Muscle of leg (tissue), 16 donors: ENCODE data around the gene ALDH1A2. TPM values are rescaled to one million over a fixed set of nuclear protein-coding genes. Genes with fewer than 3 reads are reported as not detected.
"Not testable (repeated sequence)": the region's sequence is repeated elsewhere in the genome, so short reads cannot be mapped to it uniquely, and the experiment has no call there.

Experiments used
- DNase-seq: peaks from one replicate; pipeline ENCODE4 v3.0.0; 2013
- H3K27ac ChIP-seq: one replicate; pipeline ENCODE4 v1.5.1; 2013; ENCODE audit warnings: mild to moderate bottlenecking, low read length, control low read depth
- H3K27me3 ChIP-seq: one replicate; pipeline ENCODE4 v1.6.1; 2013; ENCODE audit warnings: low read length; ENCODE audit not compliant: control insufficient read depth, insufficient read depth
- H3K36me3 ChIP-seq: one replicate; pipeline ENCODE4 v1.6.1; 2013; ENCODE audit warnings: low read length; ENCODE audit not compliant: control insufficient read depth, insufficient read depth
- H3K4me1 ChIP-seq: one replicate; pipeline ENCODE4 v1.6.1; 2013; ENCODE audit warnings: low read length; ENCODE audit not compliant: control insufficient read depth, insufficient read depth
- H3K4me3 ChIP-seq: one replicate; pipeline ENCODE4 v1.5.1; 2013; ENCODE audit warnings: low read length, control low read depth
- H3K9me3 ChIP-seq: replicated peaks from 2 replicates; pipeline ENCODE4 v1.6.1; 2013; ENCODE audit warnings: low read depth, low read length; ENCODE audit not compliant: control insufficient read depth
- WGBS: methylation state at CpG from one replicate; pipeline ENCODE4 v1.1.5; 2013; ENCODE audit warnings: missing lambda C conversion rate; ENCODE audit not compliant: insufficient coverage; 5-methylcytosine and 5-hydroxymethylcytosine counted together
- long read RNA-seq, 11 donors: transcript quantifications; one replicate each; lab custom pipeline, GENCODE V29; 2026
- polyA plus RNA-seq, 8 donors: library from polyadenylated mRNA; unstranded; fragments of 120-200 nt; gene quantifications; one replicate each; pipeline versions ENCODE4 v1.2.1 to v1.2.3, GENCODE V29; 2013; ENCODE audit warnings: inconsistent platforms in 1 of 8, low replicate concordance in 1 of 8; ENCODE audit not compliant: insufficient read length in 8 of 8, insufficient read depth in 1 of 8
- total RNA-seq: library from RNA; stranded (reverse); fragments of 120-200 nt; gene quantifications from one replicate; pipeline ENCODE4 v1.2.4, GENCODE V29; 2013

Gene ALDH1A2
- 24.7 TPM for total RNA-seq
- 10 to 100 TPM; 22.3 to 55.3 (median 36.2) TPM for polyA plus RNA-seq
- long read RNA-seq, donor 1, full-length matches to known transcripts = 5 of 5 reads
- long read RNA-seq, donor 1, partial matches to known transcripts = 0 of 5 reads
- long read RNA-seq, donor 1, other reads (novel, unspliced or antisense) = 0 of 5 reads
- long read RNA-seq, donor 2 = 0 reads
- long read RNA-seq, donor 3, full-length matches to known transcripts = 6 of 6 reads
- long read RNA-seq, donor 3, partial matches to known transcripts = 0 of 6 reads
- long read RNA-seq, donor 3, other reads (novel, unspliced or antisense) = 0 of 6 reads
- long read RNA-seq, donor 4, full-length matches to known transcripts = 9 of 9 reads
- long read RNA-seq, donor 4, partial matches to known transcripts = 0 of 9 reads
- long read RNA-seq, donor 4, other reads (novel, unspliced or antisense) = 0 of 9 reads
- long read RNA-seq, donor 5, full-length matches to known transcripts = 15 of 15 reads
- long read RNA-seq, donor 5, partial matches to known transcripts = 0 of 15 reads
- long read RNA-seq, donor 5, other reads (novel, unspliced or antisense) = 0 of 15 reads
- long read RNA-seq, donor 6, full-length matches to known transcripts = 9 of 9 reads
- long read RNA-seq, donor 6, partial matches to known transcripts = 0 of 9 reads
- long read RNA-seq, donor 6, other reads (novel, unspliced or antisense) = 0 of 9 reads
- long read RNA-seq, donor 7, full-length matches to known transcripts = 8 of 8 reads
- long read RNA-seq, donor 7, partial matches to known transcripts = 0 of 8 reads
- long read RNA-seq, donor 7, other reads (novel, unspliced or antisense) = 0 of 8 reads
- long read RNA-seq, donor 8, full-length matches to known transcripts = 3 of 3 reads
- long read RNA-seq, donor 8, partial matches to known transcripts = 0 of 3 reads
- long read RNA-seq, donor 8, other reads (novel, unspliced or antisense) = 0 of 3 reads
- long read RNA-seq, donor 9, full-length matches to known transcripts = 3 of 3 reads
- long read RNA-seq, donor 9, partial matches to known transcripts = 0 of 3 reads
- long read RNA-seq, donor 9, other reads (novel, unspliced or antisense) = 0 of 3 reads
- long read RNA-seq, donor 10, full-length matches to known transcripts = 12 of 12 reads
- long read RNA-seq, donor 10, partial matches to known transcripts = 0 of 12 reads
- long read RNA-seq, donor 10, other reads (novel, unspliced or antisense) = 0 of 12 reads
- long read RNA-seq, donor 11, full-length matches to known transcripts = 2 of 2 reads
- long read RNA-seq, donor 11, partial matches to known transcripts = 0 of 2 reads
- long read RNA-seq, donor 11, other reads (novel, unspliced or antisense) = 0 of 2 reads

DNA sequence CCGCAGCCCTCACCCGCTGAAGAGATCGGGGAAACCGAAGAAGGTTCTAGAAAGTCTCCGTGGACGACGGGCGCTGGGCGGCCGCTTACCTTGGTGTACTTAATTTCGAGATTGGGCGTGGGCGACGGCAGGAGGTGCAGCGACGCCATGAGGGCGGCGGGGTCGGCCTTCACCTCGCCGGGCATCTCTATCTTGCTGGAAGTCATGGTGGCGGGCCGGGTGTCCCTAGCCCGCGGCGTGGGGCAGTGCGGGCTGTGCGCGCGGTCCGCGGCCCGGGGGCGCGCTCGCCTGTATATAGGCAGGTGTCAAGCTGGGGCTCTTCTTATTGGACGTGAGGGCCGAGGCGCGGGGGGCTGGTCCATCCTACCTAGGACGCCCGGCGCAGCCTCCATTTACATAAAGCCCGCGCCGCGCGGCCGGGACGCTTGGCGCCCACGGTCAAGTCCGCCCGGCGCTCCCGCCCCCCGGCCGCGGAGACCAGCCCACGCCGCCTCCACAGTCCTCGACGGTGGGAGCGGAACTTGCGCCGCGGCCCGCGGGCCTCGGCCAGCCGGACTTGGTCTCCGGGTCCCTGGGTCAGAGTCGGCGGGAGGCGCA lies at the start of gene ALDH1A2:
Gene ALDH1A2 (minus strand): TSS at position 267 of the 597 bp plus-strand sequence. CDS start 61 bp downstream, at position 206.
- H3K9me3 ChIP-seq = no peaks in the 10 kb centered on the region
- under 1% methylated on average over 74 of the region's 75 CpGs for WGBS
- H3K27ac ChIP-seq = peak within 1 kb of the TSS; percentile 64
- peaks cover 14% of the 10 kb centered on the region for H3K4me1 ChIP-seq
- H3K27me3 ChIP-seq = peaks cover 40% of the 10 kb centered on the region
- H3K4me3 ChIP-seq = peak within 1 kb of the TSS; percentile 49
- no peaks in the 10 kb centered on the region for H3K36me3 ChIP-seq
- peak; percentile 78 for DNase-seq

DNA sequence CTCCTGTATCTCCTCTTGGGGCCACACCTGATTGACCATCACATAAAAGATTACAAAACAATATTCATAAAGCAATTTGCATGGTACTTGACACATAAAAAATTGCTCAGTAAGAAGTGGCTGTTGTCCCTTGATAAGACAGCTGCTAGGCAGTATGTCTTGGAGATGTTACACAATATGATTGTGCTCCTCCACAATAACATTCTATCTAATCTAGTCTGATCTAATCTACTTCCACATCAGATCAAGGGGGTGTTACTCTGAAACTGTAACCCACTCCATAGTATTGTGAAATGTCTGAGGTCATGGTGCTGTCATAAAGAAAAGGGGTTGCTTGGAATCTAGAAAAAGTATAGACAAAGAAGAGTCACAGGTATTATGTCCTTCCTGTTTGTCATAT lies 49.3 kb upstream of the ALDH1A2 start:
- H3K36me3 ChIP-seq = no peaks in the 10 kb centered on the region
- H3K27me3 ChIP-seq = no peaks in the 10 kb centered on the region
- no peak overlapping the region for H3K27ac ChIP-seq
- DNase-seq = no peak
- H3K4me3 ChIP-seq = no peak overlapping the region
- H3K4me1 ChIP-seq = no peaks in the 10 kb centered on the region
- H3K9me3 ChIP-seq = no peaks in the 10 kb centered on the region

DNA sequence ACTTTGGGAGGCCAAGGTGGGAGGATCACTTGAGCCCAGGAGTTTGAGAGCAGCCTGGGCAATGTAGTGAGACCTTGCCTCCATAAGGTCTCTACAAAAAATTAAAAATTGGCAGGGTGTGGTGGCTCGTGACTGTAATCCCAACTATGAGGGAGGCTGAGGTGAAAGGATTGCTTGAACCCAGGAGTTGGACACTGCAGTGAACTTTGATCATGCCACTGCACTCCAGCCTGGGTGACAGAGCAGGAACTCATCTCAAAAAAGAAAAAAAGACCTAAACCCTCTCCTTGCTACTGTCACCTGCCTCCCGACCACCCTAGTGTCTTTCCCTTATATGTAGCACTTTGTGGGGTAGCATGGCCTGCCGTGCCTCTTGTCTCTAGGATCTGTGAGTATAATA lies 48.9 kb upstream of the ALDH1A2 start:
- H3K9me3 ChIP-seq = no peaks in the 10 kb centered on the region
- no peak for DNase-seq
- no peaks in the 10 kb centered on the region for H3K27me3 ChIP-seq
- no peaks in the 10 kb centered on the region for H3K36me3 ChIP-seq
- no peak overlapping the region for H3K4me3 ChIP-seq
- 83% methylated on average over 1 of the region's 3 CpGs for WGBS
- no peaks in the 10 kb centered on the region for H3K4me1 ChIP-seq
- H3K27ac ChIP-seq = no peak overlapping the region

DNA sequence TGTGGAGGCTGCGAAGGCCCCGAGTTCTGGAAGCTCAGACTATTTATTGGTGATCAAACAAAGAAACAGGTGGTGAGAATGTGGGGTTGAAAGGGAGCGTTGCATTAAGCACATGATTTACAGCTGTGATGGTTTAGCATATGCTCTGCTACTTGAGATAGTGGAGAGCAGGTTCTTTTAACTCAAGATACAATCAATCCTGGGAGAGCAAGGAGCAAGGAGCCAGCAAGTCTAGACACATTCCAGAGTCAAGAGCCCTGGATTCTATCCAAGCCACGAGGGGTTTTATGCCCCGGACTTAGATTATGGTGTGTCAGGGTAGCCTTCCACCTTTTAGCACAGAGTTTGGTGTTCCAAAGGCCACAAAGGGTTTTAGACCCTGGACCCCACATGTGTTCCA lies 47.8 kb upstream of the ALDH1A2 start:
- H3K4me3 ChIP-seq, H3K27me3 ChIP-seq, DNase-seq, H3K27ac ChIP-seq, H3K36me3 ChIP-seq, H3K9me3 ChIP-seq, H3K4me1 ChIP-seq: not testable (repeated sequence)
- WGBS = no CpG with 5 or more reads among the region's 5 CpGs

DNA sequence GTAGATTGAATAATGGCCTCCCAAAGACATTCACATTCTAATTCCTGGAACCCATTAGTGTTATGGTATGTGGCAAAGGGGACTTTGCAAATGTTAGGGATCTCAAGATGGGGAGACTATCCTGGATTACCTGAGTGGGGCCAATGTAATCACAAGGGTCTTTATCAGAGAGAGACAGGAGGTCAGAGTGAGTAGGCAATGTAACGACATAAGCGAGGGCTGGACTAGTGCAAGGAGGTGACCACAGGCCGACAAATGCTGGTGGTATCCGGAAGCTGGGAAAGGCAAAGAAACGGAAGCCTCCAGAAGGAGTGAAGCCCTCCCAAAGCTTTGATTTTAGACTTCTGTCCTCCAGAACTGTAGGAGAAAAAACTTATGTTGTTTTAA lies 46.2 kb upstream of the ALDH1A2 start:
- Histone ChIP-seq H3K36me3 (no peaks in the 10 kb centered on the region), H3K4me1 (no peaks in the 10 kb centered on the region), H3K4me3 (no peak overlapping the region), H3K27ac (no peak overlapping the region), H3K27me3 (no peaks in the 10 kb centered on the region), H3K9me3 (no peaks in the 10 kb centered on the region)
- no peak for DNase-seq
- WGBS = 91% methylated on average over 5 of the region's 5 CpGs

DNA sequence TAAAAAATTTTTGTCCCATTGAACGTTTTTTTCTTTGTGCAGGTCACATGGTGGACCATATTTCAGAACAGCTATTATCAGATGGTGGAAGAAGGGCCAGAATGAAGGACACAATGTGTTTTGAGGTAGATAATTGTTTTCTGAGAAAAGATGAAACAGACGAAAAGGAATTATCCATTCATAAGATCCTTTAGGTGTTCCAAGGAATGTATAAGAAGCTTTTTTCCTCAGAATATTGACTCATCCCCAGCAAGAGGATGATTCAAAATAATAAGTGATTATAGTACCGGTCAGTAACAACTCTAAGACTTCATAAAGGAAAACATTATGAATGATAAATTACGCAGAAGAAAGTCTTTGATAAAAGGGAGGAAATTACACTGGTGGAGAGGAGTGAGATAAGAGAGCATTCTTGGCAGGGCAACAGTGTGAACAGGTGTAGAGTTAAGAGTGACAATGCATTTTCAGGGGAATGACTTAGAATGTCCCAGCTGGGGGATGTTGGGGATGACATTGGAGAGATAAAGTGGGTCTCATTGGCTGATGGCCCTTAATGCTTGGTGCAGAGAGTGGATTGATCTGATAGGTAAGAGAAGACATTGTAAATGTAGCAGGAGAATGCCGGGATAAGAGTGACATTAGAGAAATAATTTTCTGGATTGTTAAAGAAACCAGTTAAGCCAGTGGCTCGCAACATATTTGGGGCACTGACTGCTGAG lies 45.6 kb upstream of the ALDH1A2 start:
- Histone ChIP-seq H3K4me1 (no peaks in the 10 kb centered on the region), H3K27ac (no peak overlapping the region), H3K27me3 (no peaks in the 10 kb centered on the region), H3K36me3 (no peaks in the 10 kb centered on the region), H3K4me3 (no peak overlapping the region), H3K9me3 (no peaks in the 10 kb centered on the region)
- 86% methylated on average over 1 of the region's 6 CpGs for WGBS
- no peak for DNase-seq

DNA sequence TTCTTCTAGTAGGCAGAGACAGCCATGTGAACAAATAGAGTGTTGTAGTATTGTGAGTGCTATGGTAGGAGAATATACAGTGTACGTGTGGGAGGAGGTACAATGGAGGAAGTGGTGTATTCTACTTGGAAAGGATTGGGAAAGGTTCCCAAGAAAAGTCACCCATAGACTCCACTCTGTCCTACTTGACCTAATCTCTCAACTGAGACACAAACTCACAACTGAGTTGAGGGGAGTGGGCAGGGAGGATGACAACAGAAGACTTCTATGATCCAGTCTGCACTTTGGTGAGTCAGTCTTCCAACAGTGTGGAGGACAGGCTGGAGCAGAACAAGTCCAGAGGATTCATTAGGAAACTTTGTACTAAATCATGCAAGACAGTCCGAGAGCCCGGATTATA lies 43.9 kb upstream of the ALDH1A2 start:
- no peak overlapping the region for H3K27ac ChIP-seq
- H3K9me3 ChIP-seq = no peaks in the 10 kb centered on the region
- 91% methylated on average over 2 of the region's 3 CpGs for WGBS
- no peaks in the 10 kb centered on the region for H3K36me3 ChIP-seq
- H3K4me3 ChIP-seq = no peak overlapping the region
- H3K4me1 ChIP-seq = no peaks in the 10 kb centered on the region
- no peak for DNase-seq
- peaks cover 2% of the 10 kb centered on the region for H3K27me3 ChIP-seq

DNA sequence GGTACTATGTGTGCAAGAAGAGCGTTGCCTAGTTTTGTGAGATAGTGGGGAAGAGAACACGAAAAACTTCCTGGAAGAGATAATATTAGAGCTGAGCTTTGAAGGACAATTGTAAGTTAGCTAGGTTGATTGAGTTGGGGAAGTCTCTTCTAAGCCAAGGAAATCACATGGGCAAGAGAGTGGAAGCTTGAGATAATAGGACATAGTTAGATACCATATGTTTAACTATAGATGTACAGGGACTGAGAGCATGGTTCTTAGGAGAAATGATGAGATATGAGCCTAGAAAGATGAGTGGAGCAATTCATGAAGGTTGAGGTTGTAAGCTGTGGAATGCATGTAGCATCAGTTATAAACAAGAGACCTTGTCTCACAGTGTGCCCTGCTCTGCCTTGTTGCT lies 42.6 kb upstream of the ALDH1A2 start:
- 76% methylated on average over 2 of the region's 2 CpGs for WGBS
- DNase-seq = no peak
- peaks cover 2% of the 10 kb centered on the region for H3K27me3 ChIP-seq
- H3K4me1 ChIP-seq = no peaks in the 10 kb centered on the region
- H3K9me3 ChIP-seq = no peaks in the 10 kb centered on the region
- H3K36me3 ChIP-seq = no peaks in the 10 kb centered on the region
- H3K4me3 ChIP-seq = no peak overlapping the region
- no peak overlapping the region for H3K27ac ChIP-seq

DNA sequence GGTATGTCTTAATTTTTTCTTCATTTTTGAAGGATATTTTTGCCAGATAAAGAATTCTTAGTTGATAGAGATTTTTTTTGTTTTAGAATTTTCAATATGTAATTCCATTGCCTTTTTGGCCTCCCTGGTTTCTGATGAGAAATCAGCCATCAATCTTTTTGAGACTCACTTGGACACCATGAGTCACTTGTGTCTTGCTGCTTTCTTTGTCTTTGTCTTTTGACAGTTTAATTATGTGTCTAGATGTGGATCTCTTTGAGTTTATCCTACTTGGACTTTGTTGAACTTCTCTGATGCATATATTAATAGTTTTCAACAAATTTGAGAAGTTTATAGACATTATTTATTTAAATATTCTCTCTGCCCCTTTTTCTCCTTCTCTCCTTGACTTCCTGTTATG lies 38.0 kb upstream of the ALDH1A2 start:
- Histone ChIP-seq H3K36me3 (no peaks in the 10 kb centered on the region), H3K27me3 (peaks cover 2% of the 10 kb centered on the region), H3K4me3 (no peak overlapping the region), H3K9me3 (no peaks in the 10 kb centered on the region), H3K27ac (no peak overlapping the region), H3K4me1 (no peaks in the 10 kb centered on the region)
- DNase-seq = no peak
